GM12875 (cell line): Measurements from ENCODE around the gene ZNF28.
"Not testable (repeated sequence)": the region's sequence is repeated elsewhere in the genome, so short reads cannot be mapped to it uniquely, and the experiment has no call there.

Source experiments
- H3K4me3 ChIP-seq: one replicate; pipeline ENCODE4 v1.5.1; 2011; ENCODE audit warnings: low read depth, low read length, control low read depth
- TF ChIP-seq, protein P1 (sequence below): IDR thresholded peaks from 2 replicates; pipeline ENCODE4 v1.5.1; 2011; ENCODE audit warnings: low read depth, mild to moderate bottlenecking, control low read depth, inconsistent platforms, low read length, moderate library complexity, borderline replicate concordance; ENCODE audit not compliant: insufficient read depth

The ZNF28 gene

DNA sequence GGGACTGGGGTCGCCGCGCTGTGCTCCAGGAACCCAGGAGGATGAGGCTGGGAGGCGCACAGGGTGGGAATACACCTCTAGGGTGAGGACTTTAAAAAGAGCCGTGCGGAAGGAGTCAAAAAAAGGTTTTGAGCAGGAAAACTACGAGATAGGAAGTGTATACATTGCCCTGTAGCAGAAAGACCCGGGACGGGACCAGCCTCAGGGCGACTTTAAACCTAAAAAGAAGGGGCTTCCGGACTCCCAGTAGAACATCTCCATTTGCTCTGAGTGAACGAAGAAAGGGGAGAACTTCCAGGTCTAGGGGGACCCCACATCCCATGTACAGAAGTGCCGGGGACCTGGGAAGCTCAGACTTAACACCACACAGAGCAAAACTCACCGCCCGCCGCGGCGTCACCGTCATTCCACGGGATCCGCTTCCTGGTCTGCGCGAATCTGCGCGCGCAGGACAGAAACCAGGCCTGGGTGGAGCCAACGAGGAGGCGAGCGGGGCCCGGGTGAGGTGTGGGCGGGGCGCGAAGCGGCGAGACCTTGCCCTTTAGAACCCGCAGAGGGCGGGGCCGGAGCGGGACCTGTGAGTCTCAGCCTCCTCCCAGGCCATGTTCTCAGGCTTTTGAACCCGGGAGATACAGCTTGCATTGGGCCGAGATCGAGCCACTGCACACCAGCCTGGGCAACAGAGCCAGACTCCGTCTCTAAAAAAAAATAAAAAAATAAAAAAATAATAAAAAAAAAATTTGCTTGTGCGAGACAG, at the start of gene ZNF28:
Gene ZNF28 (minus strand): TSS at position 430 of the 757 bp plus-strand sequence. CDS start 3,675 bp downstream, outside the sequence.
- H3K4me3 ChIP-seq, result peak within 1 kb of the TSS; percentile 64

GRCh38 chr19:52868031-52868430, 46.6 kb upstream of the ZNF28 start:
- H3K4me3 ChIP-seq, result not testable (repeated sequence)

DNA sequence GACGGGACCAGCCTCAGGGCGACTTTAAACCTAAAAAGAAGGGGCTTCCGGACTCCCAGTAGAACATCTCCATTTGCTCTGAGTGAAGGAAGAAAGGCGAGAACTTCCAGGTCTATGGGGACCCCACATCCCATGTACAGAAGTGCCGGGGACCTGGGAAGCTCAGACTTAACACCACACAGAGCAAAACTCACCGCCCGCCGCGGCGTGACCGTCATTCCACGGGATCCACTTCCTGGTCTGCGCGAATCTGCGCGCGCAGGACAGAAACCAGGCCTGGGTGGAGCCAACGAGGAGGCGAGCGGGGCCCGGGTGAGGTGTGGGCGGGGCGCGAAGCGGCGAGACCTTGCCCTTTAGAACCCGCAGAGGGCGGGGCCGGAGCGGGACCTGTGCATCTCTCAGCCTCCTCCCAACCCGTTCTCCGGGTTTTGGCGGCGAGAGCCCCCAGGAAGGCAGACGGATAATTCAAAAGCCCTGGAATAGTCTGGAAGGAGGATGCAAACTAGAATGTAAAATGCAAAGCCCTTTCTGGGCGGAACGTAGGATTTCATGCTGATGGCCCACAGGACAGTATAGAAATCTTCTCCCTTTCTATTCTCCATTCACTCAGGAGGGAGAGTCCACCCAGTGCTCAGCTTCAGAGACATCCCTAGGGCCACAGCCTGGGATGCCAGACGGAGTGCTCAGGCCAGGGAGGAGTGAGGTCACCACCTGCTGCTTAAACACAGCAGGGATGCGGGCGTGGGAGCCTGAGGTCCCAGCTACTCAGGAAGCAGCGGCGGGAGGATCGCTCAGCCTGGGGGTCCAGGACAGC, 36.2 kb upstream of the ZNF28 start, which contains the start of gene ZNF468:
Gene ZNF468 (minus strand): TSS at position 242 of the 814 bp plus-strand sequence. CDS start 3,347 bp downstream, outside the sequence.
- H3K4me3 ChIP-seq, result peak within 1 kb of the TSS; percentile 62

GRCh38 chr19:52856540-52857377, 35.3 kb upstream of the ZNF28 start:
- H3K4me3 ChIP-seq, result peak overlapping the region; percentile 62

DNA sequence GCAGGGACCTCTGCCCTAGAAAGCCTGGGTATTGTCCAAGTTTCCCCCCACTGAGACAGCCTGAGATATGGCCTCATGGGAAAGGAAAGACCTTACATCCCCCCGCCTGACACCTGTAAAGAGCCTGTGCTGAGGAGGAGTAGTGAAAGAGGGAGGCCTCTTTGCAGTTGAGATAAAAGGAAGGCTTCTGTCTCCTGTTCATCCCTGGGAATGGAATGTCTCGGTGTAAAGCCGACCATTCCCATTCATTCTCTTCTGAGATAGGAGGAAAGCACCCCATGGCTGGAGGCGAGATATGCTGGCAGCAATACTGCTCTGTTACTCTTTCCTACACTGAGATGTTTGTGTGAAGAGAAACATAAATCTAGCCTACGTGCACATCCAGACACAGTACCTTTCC, 25.9 kb upstream of the ZNF28 start:
- not testable (repeated sequence) for H3K4me3 ChIP-seq

DNA sequence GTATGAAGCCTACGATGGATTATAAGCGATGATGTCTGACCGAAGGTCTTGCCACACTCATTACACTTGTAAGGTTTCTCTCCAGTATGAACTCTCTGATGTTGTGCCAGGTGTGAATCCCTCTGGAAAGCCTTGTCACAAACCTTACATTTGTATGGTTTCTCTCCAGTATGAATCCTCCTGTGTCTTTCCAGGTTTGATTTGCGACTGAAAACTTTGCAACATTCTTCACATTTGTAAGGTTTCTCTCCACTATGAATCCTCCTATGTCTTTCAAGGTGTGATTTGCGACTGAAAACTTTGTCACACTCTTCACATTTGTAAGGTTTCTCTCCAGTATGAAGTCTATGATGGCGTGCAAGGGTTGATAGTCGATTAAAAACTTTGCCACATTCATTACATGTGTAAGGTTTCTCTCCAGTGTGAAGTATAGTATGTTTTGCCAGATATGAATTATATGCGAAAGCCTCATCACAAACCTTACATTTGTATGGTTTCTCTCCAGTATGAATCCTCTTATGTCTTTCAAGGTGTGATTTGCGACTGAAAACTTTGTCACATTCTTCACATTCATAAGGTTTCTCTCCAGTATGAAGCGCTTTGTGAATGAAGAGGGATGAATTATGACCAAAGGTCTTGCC, 19.5 kb upstream of the ZNF28 start:
- not testable (repeated sequence) for H3K4me3 ChIP-seq

GRCh38 chr19:52834289-52834688, 12.9 kb upstream of the ZNF28 start:
- not testable (repeated sequence) for H3K4me3 ChIP-seq

- not testable (repeated sequence) for H3K4me3 ChIP-seq
Observed at GRCh38 chr19:52833541-52833940, 12.1 kb upstream of the ZNF28 start.

DNA sequence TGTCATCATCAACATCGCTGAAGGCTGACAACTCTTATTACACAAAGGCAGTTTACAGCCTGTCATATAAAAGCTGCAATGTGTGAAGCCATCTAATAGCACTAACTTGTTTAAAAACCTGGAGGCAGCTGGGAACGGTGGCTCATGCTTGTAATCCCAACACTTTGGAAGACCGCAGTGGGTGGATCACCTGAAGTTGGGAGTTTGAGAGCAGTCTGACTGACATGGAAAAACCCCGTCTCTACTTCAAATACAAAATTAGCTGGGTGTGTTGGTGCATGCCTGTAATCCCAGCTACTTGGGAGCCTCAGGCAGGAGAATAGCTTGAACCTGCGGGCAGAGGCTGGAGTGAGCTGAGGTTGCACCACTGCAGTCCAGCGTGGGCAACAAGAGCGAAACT, 8.4 kb upstream of the ZNF28 start:
- H3K4me3 ChIP-seq, result not testable (repeated sequence)

GRCh38 chr19:52825765-52826164, 4.3 kb upstream of the ZNF28 start:
- no peak overlapping the region for H3K4me3 ChIP-seq
- TF ChIP-seq, protein P1, sequence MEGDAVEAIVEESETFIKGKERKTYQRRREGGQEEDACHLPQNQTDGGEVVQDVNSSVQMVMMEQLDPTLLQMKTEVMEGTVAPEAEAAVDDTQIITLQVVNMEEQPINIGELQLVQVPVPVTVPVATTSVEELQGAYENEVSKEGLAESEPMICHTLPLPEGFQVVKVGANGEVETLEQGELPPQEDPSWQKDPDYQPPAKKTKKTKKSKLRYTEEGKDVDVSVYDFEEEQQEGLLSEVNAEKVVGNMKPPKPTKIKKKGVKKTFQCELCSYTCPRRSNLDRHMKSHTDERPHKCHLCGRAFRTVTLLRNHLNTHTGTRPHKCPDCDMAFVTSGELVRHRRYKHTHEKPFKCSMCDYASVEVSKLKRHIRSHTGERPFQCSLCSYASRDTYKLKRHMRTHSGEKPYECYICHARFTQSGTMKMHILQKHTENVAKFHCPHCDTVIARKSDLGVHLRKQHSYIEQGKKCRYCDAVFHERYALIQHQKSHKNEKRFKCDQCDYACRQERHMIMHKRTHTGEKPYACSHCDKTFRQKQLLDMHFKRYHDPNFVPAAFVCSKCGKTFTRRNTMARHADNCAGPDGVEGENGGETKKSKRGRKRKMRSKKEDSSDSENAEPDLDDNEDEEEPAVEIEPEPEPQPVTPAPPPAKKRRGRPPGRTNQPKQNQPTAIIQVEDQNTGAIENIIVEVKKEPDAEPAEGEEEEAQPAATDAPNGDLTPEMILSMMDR, result no peak

GRCh38 chr19:52823676-52824075, 2.2 kb upstream of the ZNF28 start:
- TF ChIP-seq, protein P1, result no peak
- no peak overlapping the region for H3K4me3 ChIP-seq

DNA sequence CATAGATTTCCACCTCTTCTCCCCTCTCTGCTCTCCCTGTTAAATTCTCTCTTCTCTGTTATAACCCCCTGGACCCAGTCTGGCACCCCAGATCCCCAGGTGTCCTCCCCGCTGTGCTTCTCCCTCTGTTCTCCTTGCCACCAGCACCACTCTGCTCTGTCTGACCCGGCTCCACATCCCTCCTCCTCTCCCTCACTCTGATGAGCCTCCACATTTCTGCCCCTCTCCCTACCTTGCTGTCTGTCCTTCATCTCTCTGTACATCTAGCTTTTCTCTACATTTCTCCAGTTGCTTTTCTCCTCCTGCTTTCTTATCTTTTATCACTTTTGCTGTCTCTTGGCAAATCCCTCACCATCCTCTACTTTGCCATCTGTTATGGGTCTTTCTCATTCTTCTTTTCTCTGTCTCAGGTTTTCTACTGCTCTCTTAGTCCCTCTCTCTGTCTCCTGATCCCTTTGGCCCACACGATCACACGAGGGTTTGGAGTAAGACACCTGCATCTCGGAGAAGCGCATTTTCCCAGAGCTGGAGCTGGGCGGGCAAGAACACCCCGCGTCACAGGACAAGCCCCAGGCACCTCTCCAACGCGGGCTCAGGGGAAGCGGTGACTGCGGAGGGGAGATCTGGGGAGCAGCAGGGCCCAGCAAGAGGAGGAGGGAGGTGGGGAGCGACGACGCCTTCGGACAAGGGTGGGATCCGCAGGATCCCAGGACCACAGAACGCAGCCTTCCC, 795 bp downstream of the ZNF28 start:
- H3K4me3 ChIP-seq, result peak overlapping the region; percentile 64
